HG03139 (cell line): ENCODE data around the gene JARID2.
"Not testable (repeated sequence)": the region's sequence is repeated elsewhere in the genome, so short reads cannot be mapped to it uniquely, and the experiment has no call there.

ENCODE experiments used
- ATAC-seq: cut with Tn5 transposase; IDR thresholded peaks from one replicate; pipeline ENCODE4 v1.9.1; 2021; ENCODE audit not compliant: unreplicated experiment

JARID2 gene

GRCh38 chr6:15305909-15306308 is 60.0 kb downstream of the JARID2 start:
- no peak for ATAC-seq

- no peak for ATAC-seq
These were observed 62.8 kb downstream of the JARID2 start for GRCh38 chr6:15308435-15309213.

GRCh38 chr6:15309611-15310283 is 63.9 kb downstream of the JARID2 start:
- ATAC-seq: no peak

GRCh38 chr6:15310680-15311079 is 64.8 kb downstream of the JARID2 start:
- ATAC-seq: no peak

GRCh38 chr6:15312500-15312899 is 66.6 kb downstream of the JARID2 start:
- no peak for ATAC-seq

- ATAC-seq: no peak
These were observed 67.5 kb downstream of the JARID2 start for GRCh38 chr6:15313367-15313766.

- no peak for ATAC-seq
These were observed 70.9 kb downstream of the JARID2 start for GRCh38 chr6:15316754-15317153.

- no peak for ATAC-seq
These were observed 71.4 kb downstream of the JARID2 start for GRCh38 chr6:15317251-15317650.

- ATAC-seq: no peak
These were observed 72.3 kb downstream of the JARID2 start for GRCh38 chr6:15317934-15318902.

GRCh38 chr6:15319677-15320076 is 73.8 kb downstream of the JARID2 start:
- no peak for ATAC-seq

- ATAC-seq: no peak
These were observed 74.8 kb downstream of the JARID2 start for GRCh38 chr6:15320693-15321092.

GRCh38 chr6:15322184-15322583 is 76.3 kb downstream of the JARID2 start:
- ATAC-seq: no peak

- no peak for ATAC-seq
These were observed 77.1 kb downstream of the JARID2 start for GRCh38 chr6:15322781-15323536.

- not testable (repeated sequence) for ATAC-seq
These were observed 77.7 kb downstream of the JARID2 start for GRCh38 chr6:15323611-15324010.

GRCh38 chr6:15324427-15324985 is 78.6 kb downstream of the JARID2 start:
- ATAC-seq: no peak

GRCh38 chr6:15325540-15325955 is 79.7 kb downstream of the JARID2 start:
- no peak for ATAC-seq

- ATAC-seq: no peak
These were observed 80.3 kb downstream of the JARID2 start for GRCh38 chr6:15326067-15326614.

GRCh38 chr6:15327271-15327670 is 81.4 kb downstream of the JARID2 start:
- no peak for ATAC-seq

GRCh38 chr6:15329197-15329671 is 83.4 kb downstream of the JARID2 start:
- ATAC-seq: no peak
